Brain microvascular endothelial cell (primary cell): ENCODE data around the gene TMPRSS5.

Source experiments
- DNase-seq: peaks from one replicate; pipeline ENCODE4 v3.0.0-alpha.2; 2020
- H3K27ac ChIP-seq: fragments of 250-450 bp; sonication (Bioruptor Pico); 2 replicates; pipeline ENCODE4 v1.5.1; 2020; ENCODE audit warnings: mild to moderate bottlenecking, moderate library complexity
- H3K27me3 ChIP-seq: fragments of 250-450 bp; sonication (Bioruptor Pico); replicated peaks from 2 replicates; pipeline ENCODE4 v1.5.1; 2020; ENCODE audit warnings: mild to moderate bottlenecking
- H3K36me3 ChIP-seq: fragments of 250-450 bp; sonication (Bioruptor Pico); replicated peaks from 2 replicates; pipeline ENCODE4 v1.5.1; 2020; ENCODE audit warnings: mild to moderate bottlenecking
- H3K4me3 ChIP-seq: 2 replicates; pipeline ENCODE4 v1.5.1; 2011; ENCODE audit warnings: low read depth, mild to moderate bottlenecking, control low read depth, low read length, moderate library complexity
- in situ Hi-C: cut with HindIII; loops from 2 replicates; pipeline ENCODE4 v1.10.0; 2017; ENCODE audit warnings: low sequenced_read_pairs, low pct_ligation_motif_present
- TF ChIP-seq, protein P1 (sequence below): IDR thresholded peaks from 2 replicates; pipeline ENCODE4 v1.5.1; 2011; ENCODE audit warnings: low read depth, mild to moderate bottlenecking, moderate library complexity, low read length, control low read depth, inconsistent platforms; ENCODE audit errors: missing control alignments

Gene TMPRSS5

DNA sequence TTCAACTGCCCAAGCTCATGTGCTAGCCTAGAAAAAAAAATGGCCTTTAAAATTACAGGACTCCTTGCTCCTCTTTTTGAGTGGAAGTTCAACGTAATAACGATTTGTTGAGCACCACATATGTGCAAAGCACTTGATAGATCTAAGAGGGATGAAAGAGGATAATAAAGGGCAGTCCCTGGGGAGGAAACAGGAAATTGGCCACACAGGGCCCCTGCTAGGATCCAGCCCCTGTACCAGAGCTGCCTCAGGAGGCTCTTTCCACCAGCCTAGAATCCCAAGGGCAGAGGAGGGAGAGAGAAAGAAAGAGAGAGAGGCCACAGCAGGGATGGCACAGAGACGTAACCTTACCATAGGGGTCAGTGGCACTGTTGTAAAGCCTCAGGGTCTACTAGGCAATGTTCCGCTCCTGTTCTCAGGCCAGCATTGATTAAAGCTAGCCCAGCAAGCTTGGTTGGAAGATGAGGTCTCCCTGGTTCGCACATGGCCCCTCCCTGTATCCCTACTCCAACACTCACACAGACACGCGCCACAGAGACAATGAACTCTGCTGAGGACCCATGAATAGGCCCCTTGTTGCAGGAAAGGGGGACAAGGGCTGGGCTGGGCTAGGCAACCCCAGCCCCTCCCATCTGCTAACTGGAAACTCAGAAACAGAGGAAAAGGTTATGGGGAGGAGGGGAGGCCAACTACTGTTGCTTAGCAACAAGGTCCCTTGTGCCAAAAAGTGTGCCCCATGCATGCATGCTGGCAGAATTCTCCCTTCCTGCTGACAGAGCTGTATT lies at the start of gene TMPRSS5:
Gene TMPRSS5 (minus strand): TSS at position 438 of the 785 bp plus-strand sequence. CDS start 84 bp downstream, at position 354.
- no peak for DNase-seq
- in situ Hi-C loops: no loop called here
- TF ChIP-seq, protein P1, sequence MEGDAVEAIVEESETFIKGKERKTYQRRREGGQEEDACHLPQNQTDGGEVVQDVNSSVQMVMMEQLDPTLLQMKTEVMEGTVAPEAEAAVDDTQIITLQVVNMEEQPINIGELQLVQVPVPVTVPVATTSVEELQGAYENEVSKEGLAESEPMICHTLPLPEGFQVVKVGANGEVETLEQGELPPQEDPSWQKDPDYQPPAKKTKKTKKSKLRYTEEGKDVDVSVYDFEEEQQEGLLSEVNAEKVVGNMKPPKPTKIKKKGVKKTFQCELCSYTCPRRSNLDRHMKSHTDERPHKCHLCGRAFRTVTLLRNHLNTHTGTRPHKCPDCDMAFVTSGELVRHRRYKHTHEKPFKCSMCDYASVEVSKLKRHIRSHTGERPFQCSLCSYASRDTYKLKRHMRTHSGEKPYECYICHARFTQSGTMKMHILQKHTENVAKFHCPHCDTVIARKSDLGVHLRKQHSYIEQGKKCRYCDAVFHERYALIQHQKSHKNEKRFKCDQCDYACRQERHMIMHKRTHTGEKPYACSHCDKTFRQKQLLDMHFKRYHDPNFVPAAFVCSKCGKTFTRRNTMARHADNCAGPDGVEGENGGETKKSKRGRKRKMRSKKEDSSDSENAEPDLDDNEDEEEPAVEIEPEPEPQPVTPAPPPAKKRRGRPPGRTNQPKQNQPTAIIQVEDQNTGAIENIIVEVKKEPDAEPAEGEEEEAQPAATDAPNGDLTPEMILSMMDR: no peak
- H3K4me3 ChIP-seq: no peak within 1 kb of the TSS
- H3K27me3 ChIP-seq: no peaks in the 10 kb centered on the region
- no peaks in the 10 kb centered on the region for H3K36me3 ChIP-seq
- no peak within 1 kb of the TSS for H3K27ac ChIP-seq

DNA sequence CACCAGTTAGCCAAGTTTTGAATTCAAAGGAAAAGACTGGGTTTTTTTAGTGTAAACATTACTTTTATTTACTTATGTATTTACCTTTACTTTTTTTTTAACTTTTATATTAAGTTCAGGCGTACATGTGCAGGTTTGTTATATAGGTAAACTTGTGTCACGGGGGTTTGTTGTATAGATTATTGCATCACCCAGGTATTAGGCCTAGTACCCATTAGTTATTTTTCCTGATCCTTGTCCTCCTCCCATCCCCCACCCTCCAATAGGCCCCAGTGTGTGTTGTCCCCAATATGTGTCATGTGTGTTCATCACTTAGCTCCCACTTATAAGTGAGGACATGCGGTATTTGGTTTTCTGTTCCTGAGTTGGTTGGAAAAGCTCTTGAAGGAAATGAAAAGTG lies 46.8 kb upstream of the TMPRSS5 start:
- no peaks in the 10 kb centered on the region for H3K27me3 ChIP-seq
- H3K4me3 ChIP-seq: no peak overlapping the region
- in situ Hi-C loops: no loop called here
- peaks cover 10% of the 10 kb centered on the region for H3K36me3 ChIP-seq
- DNase-seq: no peak
- H3K27ac ChIP-seq: no peak overlapping the region
- TF ChIP-seq, protein P1: no peak

DNA sequence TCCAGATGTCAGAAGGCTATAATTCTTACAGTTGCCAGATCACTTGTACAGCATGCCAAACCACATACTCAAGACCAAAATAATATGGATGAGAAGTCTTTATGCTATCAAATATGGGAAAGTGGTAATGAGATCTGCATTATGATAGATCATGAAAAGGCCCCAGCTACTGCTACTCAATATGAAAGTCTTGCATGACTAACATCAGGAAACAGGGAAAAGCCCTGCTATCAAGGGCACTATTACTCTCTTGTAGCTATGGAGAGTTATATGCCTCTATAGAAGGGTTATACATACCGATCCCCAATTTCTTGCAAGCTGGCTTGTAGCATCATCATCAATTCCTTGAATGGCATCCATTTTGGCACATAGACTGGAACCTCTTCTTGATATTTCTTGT lies 30.2 kb upstream of the TMPRSS5 start:
- in situ Hi-C loops: no loop called here

DNA sequence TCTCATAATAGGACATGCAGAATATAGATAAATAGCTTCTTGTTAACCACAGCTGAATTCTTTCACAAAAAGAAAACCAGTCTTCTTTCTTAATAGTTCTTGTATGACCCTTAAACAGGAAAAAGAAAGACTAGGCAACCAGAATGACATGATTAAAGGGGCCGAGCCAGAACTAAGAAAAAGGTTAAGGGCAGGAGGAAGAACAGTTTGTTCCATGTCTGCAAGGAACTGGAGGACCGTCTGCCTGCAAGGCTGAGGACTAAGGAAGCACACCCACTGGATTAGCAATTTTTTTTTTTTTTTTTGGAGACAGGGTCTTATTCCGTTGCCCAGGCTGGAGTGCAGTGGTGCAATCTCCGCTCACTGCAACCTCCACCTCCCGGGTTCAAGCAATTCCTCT lies 26.0 kb upstream of the TMPRSS5 start:
- Histone ChIP-seq H3K27me3 (no peaks in the 10 kb centered on the region), H3K36me3 (peaks cover 9% of the 10 kb centered on the region), H3K4me3 (no peak overlapping the region), H3K27ac (no peak overlapping the region)
- in situ Hi-C loops: no loop called here
- no peak for DNase-seq
- TF ChIP-seq, protein P1: no peak

More for the DNA sequence above, 30.2 kb upstream of the TMPRSS5 start:
- no peak for DNase-seq
- TF ChIP-seq, protein P1: no peak
- Histone ChIP-seq H3K36me3 (peaks cover 15% of the 10 kb centered on the region), H3K4me3 (no peak overlapping the region), H3K27me3 (no peaks in the 10 kb centered on the region), H3K27ac (no peak overlapping the region)

DNA sequence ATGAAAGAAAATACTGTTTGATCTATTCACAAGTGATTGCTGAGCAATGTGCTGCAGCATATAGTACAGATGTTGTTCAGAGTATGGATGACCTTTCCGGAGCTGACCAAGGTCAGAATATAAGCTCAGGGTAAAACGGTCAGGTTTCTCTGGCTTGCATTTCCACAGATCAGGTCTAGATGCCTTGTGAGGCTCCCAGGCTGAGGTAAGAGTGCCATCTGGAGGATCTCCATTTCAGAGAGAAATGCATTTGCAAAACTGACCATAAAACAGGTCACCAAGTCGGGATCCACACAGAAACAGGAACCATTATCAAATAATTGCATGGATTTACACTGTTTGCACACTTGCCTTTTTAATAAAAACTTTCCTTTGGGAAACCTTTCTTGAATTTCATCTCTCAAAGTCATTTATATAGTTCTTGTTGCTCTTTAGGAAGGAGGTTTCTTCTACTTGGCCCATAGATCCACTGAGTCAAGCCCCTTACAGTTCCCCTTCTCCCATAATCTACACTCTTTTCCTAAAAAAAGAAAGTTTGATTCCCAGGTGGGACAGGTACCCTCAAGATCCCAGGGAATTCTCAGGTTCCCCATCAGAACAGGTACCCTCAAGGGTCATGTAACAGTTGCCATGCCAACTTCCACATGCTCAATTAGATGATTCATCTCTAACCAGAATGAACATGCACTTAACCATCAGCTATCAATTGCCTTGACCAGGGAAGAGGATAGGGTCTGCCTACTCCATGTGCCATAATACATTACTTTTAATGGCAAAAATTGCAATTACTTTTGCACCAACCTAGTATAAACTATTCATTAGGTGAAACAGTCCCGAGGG lies 25.0 kb upstream of the TMPRSS5 start:
- H3K27me3 ChIP-seq: no peaks in the 10 kb centered on the region
- in situ Hi-C loops: no loop called here
- TF ChIP-seq, protein P1: peak; percentile 79
- peak; percentile 67 for DNase-seq
- peaks cover 5% of the 10 kb centered on the region for H3K36me3 ChIP-seq
- no peak overlapping the region for H3K4me3 ChIP-seq
- no peak overlapping the region for H3K27ac ChIP-seq
